ENCODE measurements around the gene LPAR5. TPM values are rescaled to one million over a fixed set of nuclear protein-coding genes. Genes with fewer than 3 reads are reported as not detected.

The LPAR5 gene
- total and polyA plus RNA-seq, 2 of the 8 experiments (the other 6 are each of a cell fraction or from before 2014, with no cell fraction given) = 0.22 to 0.24 TPM

GRCh38 chr12:6650832-6651231 is 15.1 kb upstream of the LPAR5 start:
- Histone ChIP-seq H3K9ac (replicated peaks in 1 of 4; ENCODE audit: extremely low read depth in 1 of 4, low read depth in 3 of 4, low read length in 3 of 4) (no peak overlapping the region), H2BK12ac (ENCODE audit: low read depth, low read length) (no peak overlapping the region), H3K9me3 (ENCODE audit: insufficient read depth in 2 of 2, low read depth in 1 of 2, low read length in 1 of 2) (no peaks in the 10 kb centered on the region), H3K79me1 (ENCODE audit: low read depth, low read length) (no peaks in the 10 kb centered on the region), H3K36me3 (ENCODE audit: control insufficient read depth in 2 of 4, insufficient read depth in 4 of 4, low read length in 3 of 4) (peaks cover 2 to 29% (median 19%) of the 10 kb centered on the region in 4 experiments; a peak in 6 of 8 replicates), H3K23ac (ENCODE audit: insufficient read length) (no peak overlapping the region), H2BK120ac (replicated peaks; ENCODE audit: low read depth, low read length) (no peak overlapping the region), H3K4ac (replicated peaks; ENCODE audit: insufficient read length, low read depth, low read length) (no peak overlapping the region), H3K56ac (replicated peaks; ENCODE audit: insufficient read length, low read depth, low read length) (no peak overlapping the region), H2BK20ac (ENCODE audit: low read length) (no peak overlapping the region), H3K18ac (ENCODE audit: extremely low read depth, low read length) (no peak overlapping the region), H3K4me1 (replicated peaks in 1 of 4; ENCODE audit: control insufficient read depth in 3 of 4, insufficient read depth in 4 of 4, low read length in 3 of 4) (peaks cover 0 to 5% (median under 1%) of the 10 kb centered on the region in 4 experiments; a peak in 2 of 7 replicates), H2BK15ac (ENCODE audit: low read length) (no peak overlapping the region), H4K8ac (ENCODE audit: extremely low read depth, insufficient read depth, low read length) (no peak overlapping the region), H3K27ac (ENCODE audit: low read depth, low read length) (no peak overlapping the region; the same call in 1 of the 2 replicates), H3K27me3 (replicated peaks in 1 of 4; ENCODE audit: control insufficient read depth in 3 of 4, extremely low read depth in 1 of 4, insufficient read depth in 3 of 4, low read length in 3 of 4) (peaks cover 3 to 7% (median 6%) of the 10 kb centered on the region in 4 experiments; a peak in 4 of 7 replicates), H3K79me2 (ENCODE audit: control insufficient read depth in 1 of 2, insufficient read depth in 2 of 2, low read length in 2 of 2) (no peaks in the 10 kb centered on the region), H2AFZ (ENCODE audit: low read length) (no peak overlapping the region), H3K4me3 (ENCODE audit: extremely low read depth in 1 of 4, insufficient read depth in 2 of 4, low read depth in 3 of 4, low read length in 4 of 4) (no peak overlapping the region), H4K5ac (ENCODE audit: insufficient read length, low read depth, low read length) (no peak overlapping the region), H4K20me1 (replicated peaks in 1 of 2; ENCODE audit: control insufficient read depth in 1 of 2, insufficient read depth in 2 of 2, low read length in 2 of 2) (no peaks in the 10 kb centered on the region), H3K23me2 (ENCODE audit: low read depth, low read length) (peaks cover 4% of the 10 kb centered on the region; the same call in 1 of the 2 replicates), H2AK5ac (ENCODE audit: low read depth, low read length) (no peak overlapping the region), H3K4me2 (ENCODE audit: insufficient read depth in 1 of 2, low read depth in 2 of 2, low read length in 2 of 2) (no peak overlapping the region), H2BK5ac (ENCODE audit: low read depth, low read length) (no peak overlapping the region), H3K14ac (ENCODE audit: insufficient read length) (no peak overlapping the region), H4K91ac (replicated peaks; ENCODE audit: insufficient read length, low read length) (no peak overlapping the region)
- ChIA-PET CTCF (ENCODE audit: partially characterized antibody) (interaction anchor here (2.3 kb wide), 1 partner anchor 30 kb away, joined by 12 read pairs; no protein-coding TSS in a partner anchor), POLR2A (ENCODE audit: partially characterized antibody) (interaction anchor here (1.7 kb wide), 1 partner anchor 38 kb away, joined by 4 read pairs; the partner anchor contains the start of gene ZNF384)
- no peak for TF ChIP-seq PHF8 (conservative IDR thresholded peaks at IDR 0.05; ENCODE audit: low read depth, low read length)
- no peak for TF ChIP-seq NRF1 (IDR thresholded peaks at IDR 0.05; ENCODE audit: low read depth, low read length)
- no peak for TF ChIP-seq GABPA (IDR thresholded peaks at IDR 0.05; ENCODE audit: borderline replicate concordance, insufficient read depth, low read length)
- no peak for TF ChIP-seq FOSL1 (IDR thresholded peaks at IDR 0.05; ENCODE audit: insufficient read depth, low read depth, low read length)
- no peak for TF ChIP-seq CEBPB (IDR thresholded peaks at IDR 0.05; ENCODE audit: low read depth, low read length)
- no peak for TF ChIP-seq YY1 (IDR thresholded peaks at IDR 0.05; ENCODE audit: low read depth, low read length)
- no peak for TF ChIP-seq HDAC2 (IDR thresholded peaks at IDR 0.05; ENCODE audit: borderline replicate concordance in 1 of 2, low read depth in 2 of 2, low read length in 2 of 2)
- no peak for TF ChIP-seq KDM1A (IDR thresholded peaks at IDR 0.05; ENCODE audit: borderline replicate concordance, low read length)
- no peak for TF ChIP-seq SIN3A (conservative IDR thresholded peaks at IDR 0.05 in 1 of 2, IDR thresholded peaks at IDR 0.05 in 1 of 2; ENCODE audit: low read depth in 1 of 2, low read length in 2 of 2)
- no peak for TF ChIP-seq TCF12 (IDR thresholded peaks at IDR 0.05; ENCODE audit: low read depth, low read length)
- no peak for TF ChIP-seq ATF2 (IDR thresholded peaks at IDR 0.05; ENCODE audit: low read length)
- TF ChIP-seq HDAC6 (IDR thresholded peaks at IDR 0.05; ENCODE audit: low read depth, low read length) = no peak
- 88% methylated on average over 8 of the region's 8 CpGs; no CpG with 5 or more reads in 1 of the 2 experiments for WGBS, 2 experiments (ENCODE audit: extremely low coverage in 1 of 2, insufficient coverage in 1 of 2, insufficient read length in 1 of 2, insufficient replicate concordance in 2 of 2, low coverage in 1 of 2, low lambda C conversion rate in 2 of 2, missing lambda C conversion rate in 1 of 2)
- DNase-seq (ENCODE audit: low read depth in 1 of 2, low spot score in 2 of 2) (no peak), FAIRE-seq (no peak)

All from H1 (cell line).